ENCODE results near the gene IZUMO1.
"Not testable (repeated sequence)": the region's sequence is repeated elsewhere in the genome, so short reads cannot be mapped to it uniquely, and the experiment has no call there.

The IZUMO1 gene

GRCh38 chr19:48770734-48771472, 24.2 kb upstream of the IZUMO1 start:
- no peak for ATAC-seq (ENCODE audit: low read depth)
- Mint-ChIP-seq H3K4me3 (no peak overlapping the region), H3K27ac (no peak overlapping the region), H3K4me1 (no peaks in the 10 kb centered on the region), H3K36me3 (no peaks in the 10 kb centered on the region), H3K27me3 (peaks cover 13% of the 10 kb centered on the region), H3K9me3 (no peaks in the 10 kb centered on the region)
- DNase-seq (ENCODE audit: low spot score in 2 of 2): no peak

GRCh38 chr19:48770266-48770665, 23.6 kb upstream of the IZUMO1 start:
- no peaks in the 10 kb centered on the region for H3K4me1 Mint-ChIP-seq
- H3K27me3 Mint-ChIP-seq: peaks cover 13% of the 10 kb centered on the region
- no peaks in the 10 kb centered on the region for H3K9me3 Mint-ChIP-seq
- ATAC-seq (ENCODE audit: low read depth) (no peak), DNase-seq (ENCODE audit: low spot score in 2 of 2) (no peak)
- no peak overlapping the region for H3K4me3 Mint-ChIP-seq
- no peaks in the 10 kb centered on the region for H3K36me3 Mint-ChIP-seq
- H3K27ac Mint-ChIP-seq: no peak overlapping the region

- no peak overlapping the region for H3K4me3 Mint-ChIP-seq
- H3K4me1 Mint-ChIP-seq: no peaks in the 10 kb centered on the region
- peaks cover 16% of the 10 kb centered on the region for H3K27me3 Mint-ChIP-seq
- no peaks in the 10 kb centered on the region for H3K36me3 Mint-ChIP-seq
- H3K27ac Mint-ChIP-seq: no peak overlapping the region
- DNase-seq (ENCODE audit: low spot score in 2 of 2) (no peak), ATAC-seq (ENCODE audit: low read depth) (no peak)
- no peaks in the 10 kb centered on the region for H3K9me3 Mint-ChIP-seq
Observed at GRCh38 chr19:48768994-48769713, 22.4 kb upstream of the IZUMO1 start.

- not testable (repeated sequence) for H3K4me3 Mint-ChIP-seq; H3K4me1 Mint-ChIP-seq; DNase-seq (ENCODE audit: low spot score in 2 of 2); ATAC-seq (ENCODE audit: low read depth); H3K27ac Mint-ChIP-seq; H3K36me3 Mint-ChIP-seq; H3K9me3 Mint-ChIP-seq
- peaks cover 16% of the 10 kb centered on the region for H3K27me3 Mint-ChIP-seq
Observed at GRCh38 chr19:48768171-48768753, 21.6 kb upstream of the IZUMO1 start.

GRCh38 chr19:48765816-48766215, 19.1 kb upstream of the IZUMO1 start:
- not testable (repeated sequence) for DNase-seq (ENCODE audit: low spot score in 2 of 2); H3K36me3 Mint-ChIP-seq; H3K27ac Mint-ChIP-seq; H3K4me3 Mint-ChIP-seq; H3K4me1 Mint-ChIP-seq; ATAC-seq (ENCODE audit: low read depth); H3K9me3 Mint-ChIP-seq
- H3K27me3 Mint-ChIP-seq: peaks cover 25% of the 10 kb centered on the region

- ATAC-seq (ENCODE audit: low read depth) (no peak), DNase-seq (ENCODE audit: low spot score in 2 of 2) (no peak)
- Mint-ChIP-seq H3K9me3 (no peaks in the 10 kb centered on the region), H3K27me3 (peaks cover 19% of the 10 kb centered on the region), H3K27ac (no peak overlapping the region), H3K36me3 (no peaks in the 10 kb centered on the region), H3K4me1 (peaks cover 2% of the 10 kb centered on the region), H3K4me3 (no peak overlapping the region)
Observed at GRCh38 chr19:48760504-48761205, 13.9 kb upstream of the IZUMO1 start.

GRCh38 chr19:48757741-48758144, 11.0 kb upstream of the IZUMO1 start:
- H3K4me1 Mint-ChIP-seq: peaks cover 9% of the 10 kb centered on the region
- peaks cover 28% of the 10 kb centered on the region for H3K27me3 Mint-ChIP-seq
- no peak for DNase-seq (ENCODE audit: low spot score in 2 of 2)

GRCh38 chr19:48757089-48757675, 10.5 kb upstream of the IZUMO1 start:
- DNase-seq (ENCODE audit: low spot score in 2 of 2) (no peak), ATAC-seq (ENCODE audit: low read depth) (no peak)
- H3K36me3 Mint-ChIP-seq: no peaks in the 10 kb centered on the region
- H3K4me3 Mint-ChIP-seq: no peak overlapping the region
- H3K27ac Mint-ChIP-seq: no peak overlapping the region
- H3K9me3 Mint-ChIP-seq: no peaks in the 10 kb centered on the region
- peaks cover 26% of the 10 kb centered on the region for H3K27me3 Mint-ChIP-seq
- peaks cover 10% of the 10 kb centered on the region for H3K4me1 Mint-ChIP-seq

More at GRCh38 chr19:48757741-48758144, 11.0 kb upstream of the IZUMO1 start:
- no peak for ATAC-seq (ENCODE audit: low read depth)
- no peak overlapping the region for H3K4me3 Mint-ChIP-seq
- H3K27ac Mint-ChIP-seq: no peak overlapping the region
- H3K9me3 Mint-ChIP-seq: no peaks in the 10 kb centered on the region
- H3K36me3 Mint-ChIP-seq: no peaks in the 10 kb centered on the region

- peaks cover 24% of the 10 kb centered on the region for H3K27me3 Mint-ChIP-seq
- no peak overlapping the region for H3K4me3 Mint-ChIP-seq
- ATAC-seq (ENCODE audit: low read depth) (no peak), DNase-seq (ENCODE audit: low spot score in 2 of 2) (no peak)
- no peaks in the 10 kb centered on the region for H3K36me3 Mint-ChIP-seq
- no peaks in the 10 kb centered on the region for H3K9me3 Mint-ChIP-seq
- H3K27ac Mint-ChIP-seq: no peak overlapping the region
- peaks cover 12% of the 10 kb centered on the region for H3K4me1 Mint-ChIP-seq
Observed at GRCh38 chr19:48756686-48757085, 10.0 kb upstream of the IZUMO1 start.

- Mint-ChIP-seq H3K9me3 (no peaks in the 10 kb centered on the region), H3K36me3 (no peaks in the 10 kb centered on the region), H3K27ac (no peak overlapping the region), H3K4me1 (peaks cover 14% of the 10 kb centered on the region), H3K27me3 (peaks cover 21% of the 10 kb centered on the region), H3K4me3 (no peak overlapping the region)
- ATAC-seq (ENCODE audit: low read depth): no peak
- DNase-seq (ENCODE audit: low spot score in 2 of 2): no peak
Observed at GRCh38 chr19:48756212-48756611, 9.5 kb upstream of the IZUMO1 start.

GRCh38 chr19:48755787-48756186, 9.1 kb upstream of the IZUMO1 start:
- Mint-ChIP-seq H3K4me1 (peaks cover 17% of the 10 kb centered on the region), H3K9me3 (no peaks in the 10 kb centered on the region), H3K36me3 (no peaks in the 10 kb centered on the region), H3K4me3 (no peak overlapping the region), H3K27me3 (peaks cover 20% of the 10 kb centered on the region), H3K27ac (no peak overlapping the region)
- ATAC-seq (ENCODE audit: low read depth): no peak
- DNase-seq (ENCODE audit: low spot score in 2 of 2): no peak

GRCh38 chr19:48755084-48755641, 8.5 kb upstream of the IZUMO1 start, which contains the start of gene FGF21:
TSS of gene FGF21 (plus strand) at chr19:48755524. CDS start at chr19:48756237, 713 bp downstream.
- no peak within 1 kb of the TSS for H3K27ac Mint-ChIP-seq
- peaks cover 15% of the 10 kb centered on the region for H3K4me1 Mint-ChIP-seq
- no peak within 1 kb of the TSS for H3K4me3 Mint-ChIP-seq
- no peaks in the 10 kb centered on the region for H3K9me3 Mint-ChIP-seq
- no peaks in the 10 kb centered on the region for H3K36me3 Mint-ChIP-seq
- DNase-seq (ENCODE audit: low spot score in 2 of 2) (no peak), ATAC-seq (ENCODE audit: low read depth) (no peak)
- H3K27me3 Mint-ChIP-seq: peaks cover 19% of the 10 kb centered on the region

- Mint-ChIP-seq H3K36me3 (no peaks in the 10 kb centered on the region), H3K27ac (no peak within 1 kb of the TSS), H3K4me3 (peak within 1 kb of the TSS; percentile 75), H3K9me3 (no peaks in the 10 kb centered on the region), H3K27me3 (peaks cover 23% of the 10 kb centered on the region), H3K4me1 (peaks cover 15% of the 10 kb centered on the region)
- DNase-seq (ENCODE audit: low spot score in 2 of 2) (no peak), ATAC-seq (ENCODE audit: low read depth) (peak; percentile 80)
Observed at GRCh38 chr19:48752496-48753365, 6.0 kb upstream of the IZUMO1 start, which contains the start of gene FUT1. TSS of gene FUT1 (minus strand) at chr19:48752641. CDS start at chr19:48751281, 1,360 bp downstream.

Measured in memory B cell (primary cell).